Vagina (tissue), 2 donors: ENCODE results near the gene CCSER1.

Experiments
- POLR2A ChIP-seq, 2 donors: fragments of 450-650 bp; IDR thresholded peaks; one replicate each; pipeline ENCODE4 v1.6.1; 2017; ENCODE audit warnings: antibody characterized with exemption in 2 of 2, mild to moderate bottlenecking in 2 of 2, moderate library complexity in 2 of 2
- POLR2AphosphoS5 ChIP-seq, 2 donors: sonication (generic); formaldehyde crosslinking; IDR thresholded peaks; one replicate each; pipeline ENCODE4 v1.9.0; 2017; ENCODE audit warnings: antibody characterized with exemption in 2 of 2, mild to moderate bottlenecking in 2 of 2, low read depth in 1 of 2; ENCODE audit not compliant: insufficient read depth in 1 of 2
- TF ChIP-seq, protein P1 (sequence below), 3 experiments: fragments of 450-650 bp in 2 of 3; fragments of 200-600 bp in 1 of 3; sonication (generic) in 1 of 3; IDR thresholded peaks; one replicate each; pipeline ENCODE4 v1.5.1; 2017 to 2019; ENCODE audit warnings: antibody characterized with exemption in 3 of 3, mild to moderate bottlenecking in 2 of 3, moderate library complexity in 2 of 3

DNA sequence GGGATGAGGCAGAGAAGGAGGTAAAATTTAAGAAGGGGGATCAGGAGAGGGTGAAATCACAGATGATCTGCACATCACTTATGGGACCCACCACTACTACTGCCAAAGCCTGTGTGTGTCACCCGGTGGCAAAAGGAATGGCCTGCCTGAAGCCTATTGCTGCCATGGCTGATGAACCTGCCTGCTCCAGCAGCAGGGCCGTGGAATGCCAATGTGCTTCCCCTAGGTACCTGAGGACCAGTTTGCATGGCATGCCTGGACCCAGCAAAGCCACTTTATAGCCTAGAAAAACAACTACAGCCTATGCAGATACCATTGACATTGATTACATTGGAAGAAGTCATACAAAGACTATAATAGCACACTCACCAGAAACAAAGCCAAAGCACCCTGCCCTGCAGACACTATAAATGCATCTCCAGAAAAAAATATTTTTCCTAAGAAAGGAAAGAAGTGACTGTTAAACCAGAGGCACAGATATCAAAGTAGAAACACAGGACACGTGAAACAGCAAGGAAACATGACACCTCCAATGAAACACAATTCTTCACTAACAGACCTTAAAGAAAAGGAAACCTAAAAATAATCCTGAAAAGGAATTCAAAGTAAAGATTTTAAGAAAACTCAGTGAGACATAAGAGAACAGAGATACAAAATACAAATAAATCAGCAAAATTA lies 1495.9 kb downstream of the CCSER1 start:
- TF ChIP-seq, protein P1, sequence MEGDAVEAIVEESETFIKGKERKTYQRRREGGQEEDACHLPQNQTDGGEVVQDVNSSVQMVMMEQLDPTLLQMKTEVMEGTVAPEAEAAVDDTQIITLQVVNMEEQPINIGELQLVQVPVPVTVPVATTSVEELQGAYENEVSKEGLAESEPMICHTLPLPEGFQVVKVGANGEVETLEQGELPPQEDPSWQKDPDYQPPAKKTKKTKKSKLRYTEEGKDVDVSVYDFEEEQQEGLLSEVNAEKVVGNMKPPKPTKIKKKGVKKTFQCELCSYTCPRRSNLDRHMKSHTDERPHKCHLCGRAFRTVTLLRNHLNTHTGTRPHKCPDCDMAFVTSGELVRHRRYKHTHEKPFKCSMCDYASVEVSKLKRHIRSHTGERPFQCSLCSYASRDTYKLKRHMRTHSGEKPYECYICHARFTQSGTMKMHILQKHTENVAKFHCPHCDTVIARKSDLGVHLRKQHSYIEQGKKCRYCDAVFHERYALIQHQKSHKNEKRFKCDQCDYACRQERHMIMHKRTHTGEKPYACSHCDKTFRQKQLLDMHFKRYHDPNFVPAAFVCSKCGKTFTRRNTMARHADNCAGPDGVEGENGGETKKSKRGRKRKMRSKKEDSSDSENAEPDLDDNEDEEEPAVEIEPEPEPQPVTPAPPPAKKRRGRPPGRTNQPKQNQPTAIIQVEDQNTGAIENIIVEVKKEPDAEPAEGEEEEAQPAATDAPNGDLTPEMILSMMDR (IDR thresholded peaks at IDR 0.05): no peak
- TF ChIP-seq POLR2AphosphoS5 (IDR thresholded peaks at IDR 0.05; ENCODE audit: insufficient read depth in 1 of 2, low read depth in 1 of 2) (no peak), POLR2A (IDR thresholded peaks at IDR 0.05) (no peak)
